GM19372 (cell line): Measurements from ENCODE around the gene CTBP2.

Experiments used
- ATAC-seq: cut with Tn5 transposase; IDR thresholded peaks from one replicate; pipeline ENCODE4 v1.9.1; 2021; ENCODE audit warnings: mild to moderate bottlenecking, low read depth, moderate library complexity; ENCODE audit not compliant: unreplicated experiment

The CTBP2 gene

GRCh38 chr10:125147971-125148439 is 12.4 kb downstream of the CTBP2 start:
- ATAC-seq: no peak

- no peak for ATAC-seq
Measured at GRCh38 chr10:125146791-125147579, 13.4 kb downstream of the CTBP2 start.

- no peak for ATAC-seq
Measured at GRCh38 chr10:125145636-125146035, 14.7 kb downstream of the CTBP2 start.

- no peak for ATAC-seq
Measured at GRCh38 chr10:125144693-125145623, 15.4 kb downstream of the CTBP2 start.

- no peak for ATAC-seq
Measured at GRCh38 chr10:125144206-125144605, 16.2 kb downstream of the CTBP2 start.

GRCh38 chr10:125142946-125143345 is 17.4 kb downstream of the CTBP2 start:
- ATAC-seq: no peak

- ATAC-seq: no peak
Measured at GRCh38 chr10:125141860-125142484, 18.4 kb downstream of the CTBP2 start.

GRCh38 chr10:125141150-125141859 is 19.1 kb downstream of the CTBP2 start:
- ATAC-seq: no peak

- ATAC-seq: no peak
Measured at GRCh38 chr10:125140151-125140550, 20.2 kb downstream of the CTBP2 start.

GRCh38 chr10:125137601-125138438 is 22.5 kb downstream of the CTBP2 start:
- no peak for ATAC-seq

GRCh38 chr10:125136087-125136486 is 24.3 kb downstream of the CTBP2 start:
- ATAC-seq: no peak

GRCh38 chr10:125135771-125136035 is 24.7 kb downstream of the CTBP2 start:
- ATAC-seq: no peak

- no peak for ATAC-seq
Measured at GRCh38 chr10:125134916-125135770, 25.2 kb downstream of the CTBP2 start.

- ATAC-seq: no peak
Measured at GRCh38 chr10:125134483-125134848, 25.9 kb downstream of the CTBP2 start.

- no peak for ATAC-seq
Measured at GRCh38 chr10:125133696-125134482, 26.5 kb downstream of the CTBP2 start.

GRCh38 chr10:125132344-125132743 is 28.0 kb downstream of the CTBP2 start:
- no peak for ATAC-seq

- no peak for ATAC-seq
Measured at GRCh38 chr10:125130916-125131315, 29.4 kb downstream of the CTBP2 start.

GRCh38 chr10:125130260-125130659 is 30.1 kb downstream of the CTBP2 start:
- no peak for ATAC-seq
